Measurements from ENCODE around the gene MTHFD2. TPM values are rescaled to one million over a fixed set of nuclear protein-coding genes. Genes with fewer than 3 reads are reported as not detected.

The MTHFD2 gene
- total RNA-seq, 1 donor from 2014 or later = 28.6 TPM

Other genes starting within 250 kb of the MTHFD2 start
- gene TET3, start 213.7 kb upstream of the MTHFD2 start, total RNA-seq = 7.0 and 8.7 TPM in 2 replicates
- 23.7 and 24.3 TPM in 2 replicates for gene BOLA3, start 50.7 kb upstream of the MTHFD2 start, total RNA-seq
- gene MOB1A, start 19.7 kb upstream of the MTHFD2 start, total RNA-seq = 121 and 145 TPM in 2 replicates
- 0.33 TPM in 1 of 2 replicates, not detected in the other for gene SLC4A5, start 144.8 kb downstream of the MTHFD2 start, total RNA-seq
- gene DCTN1, start 181.7 kb downstream of the MTHFD2 start, total RNA-seq = 160 and 207 TPM in 2 replicates
- gene C2orf81, start 223.0 kb downstream of the MTHFD2 start, total RNA-seq = 0.14 and 0.17 TPM in 2 replicates
- 23.3 and 36.9 TPM in 2 replicates for gene WDR54, start 223.1 kb downstream of the MTHFD2 start, total RNA-seq
- 21.6 and 27.0 TPM in 2 replicates for gene RTKN, start 243.3 kb downstream of the MTHFD2 start, total RNA-seq